Measurements from ENCODE around the gene EFCAB13.

The EFCAB13 gene

GRCh38 chr17:47298712-47299111, 25.0 kb upstream of the EFCAB13 start:
- H3K4me1 ChIP-seq (ENCODE audit: control insufficient read depth, insufficient read depth, low read length): no peaks in the 10 kb centered on the region
- H3K27me3 ChIP-seq (ENCODE audit: control insufficient read depth, insufficient read depth, low read length): no peaks in the 10 kb centered on the region
- no peak overlapping the region for H3K9ac ChIP-seq (ENCODE audit: low read length)
- H3K4me3 ChIP-seq (ENCODE audit: low read length): no peak overlapping the region
- H3K27ac ChIP-seq (ENCODE audit: low read depth, low read length): no peak overlapping the region
- peaks cover 10% of the 10 kb centered on the region for H3K36me3 ChIP-seq (ENCODE audit: control insufficient read depth, insufficient read depth, low read length)

GRCh38 chr17:47299239-47299910, 24.4 kb upstream of the EFCAB13 start:
- Histone ChIP-seq H3K4me3 (ENCODE audit: low read length) (no peak overlapping the region), H3K36me3 (ENCODE audit: control insufficient read depth, insufficient read depth, low read length) (peaks cover 10% of the 10 kb centered on the region), H3K27me3 (ENCODE audit: control insufficient read depth, insufficient read depth, low read length) (no peaks in the 10 kb centered on the region), H3K4me1 (ENCODE audit: control insufficient read depth, insufficient read depth, low read length) (no peaks in the 10 kb centered on the region), H3K9ac (ENCODE audit: low read length) (no peak overlapping the region), H3K27ac (ENCODE audit: low read depth, low read length) (no peak overlapping the region)

GRCh38 chr17:47300718-47301117, 23.0 kb upstream of the EFCAB13 start:
- Histone ChIP-seq H3K9ac (ENCODE audit: low read length) (no peak overlapping the region), H3K4me3 (ENCODE audit: low read length) (no peak overlapping the region), H3K27ac (ENCODE audit: low read depth, low read length) (no peak overlapping the region), H3K36me3 (ENCODE audit: control insufficient read depth, insufficient read depth, low read length) (peaks cover 10% of the 10 kb centered on the region), H3K27me3 (ENCODE audit: control insufficient read depth, insufficient read depth, low read length) (no peaks in the 10 kb centered on the region), H3K4me1 (ENCODE audit: control insufficient read depth, insufficient read depth, low read length) (peaks cover 4% of the 10 kb centered on the region)

GRCh38 chr17:47301161-47301560, 22.6 kb upstream of the EFCAB13 start:
- H3K27ac ChIP-seq (ENCODE audit: low read depth, low read length): no peak overlapping the region
- no peak overlapping the region for H3K9ac ChIP-seq (ENCODE audit: low read length)
- H3K4me3 ChIP-seq (ENCODE audit: low read length): no peak overlapping the region
- H3K36me3 ChIP-seq (ENCODE audit: control insufficient read depth, insufficient read depth, low read length): peaks cover 10% of the 10 kb centered on the region
- H3K4me1 ChIP-seq (ENCODE audit: control insufficient read depth, insufficient read depth, low read length): peaks cover 4% of the 10 kb centered on the region
- H3K27me3 ChIP-seq (ENCODE audit: control insufficient read depth, insufficient read depth, low read length): no peaks in the 10 kb centered on the region

GRCh38 chr17:47301831-47302230, 21.9 kb upstream of the EFCAB13 start:
- Histone ChIP-seq H3K27ac (ENCODE audit: low read depth, low read length) (no peak overlapping the region), H3K36me3 (ENCODE audit: control insufficient read depth, insufficient read depth, low read length) (peaks cover 10% of the 10 kb centered on the region), H3K4me1 (ENCODE audit: control insufficient read depth, insufficient read depth, low read length) (peaks cover 4% of the 10 kb centered on the region), H3K9ac (ENCODE audit: low read length) (no peak overlapping the region), H3K27me3 (ENCODE audit: control insufficient read depth, insufficient read depth, low read length) (no peaks in the 10 kb centered on the region), H3K4me3 (ENCODE audit: low read length) (no peak overlapping the region)

- Histone ChIP-seq H3K27ac (ENCODE audit: low read depth, low read length) (no peak overlapping the region), H3K9ac (ENCODE audit: low read length) (no peak overlapping the region), H3K4me3 (ENCODE audit: low read length) (no peak overlapping the region), H3K27me3 (ENCODE audit: control insufficient read depth, insufficient read depth, low read length) (no peaks in the 10 kb centered on the region), H3K36me3 (ENCODE audit: control insufficient read depth, insufficient read depth, low read length) (peaks cover 14% of the 10 kb centered on the region), H3K4me1 (ENCODE audit: control insufficient read depth, insufficient read depth, low read length) (peaks cover 4% of the 10 kb centered on the region)
Observed at GRCh38 chr17:47304186-47304585, 19.6 kb upstream of the EFCAB13 start.

- H3K36me3 ChIP-seq (ENCODE audit: control insufficient read depth, insufficient read depth, low read length): peaks cover 9% of the 10 kb centered on the region
- no peaks in the 10 kb centered on the region for H3K27me3 ChIP-seq (ENCODE audit: control insufficient read depth, insufficient read depth, low read length)
- H3K9ac ChIP-seq (ENCODE audit: low read length): no peak overlapping the region
- peaks cover 4% of the 10 kb centered on the region for H3K4me1 ChIP-seq (ENCODE audit: control insufficient read depth, insufficient read depth, low read length)
- H3K27ac ChIP-seq (ENCODE audit: low read depth, low read length): peak overlapping the region; percentile 2
- no peak overlapping the region for H3K4me3 ChIP-seq (ENCODE audit: low read length)
Observed at GRCh38 chr17:47305302-47305923, 18.3 kb upstream of the EFCAB13 start.

- H3K27ac ChIP-seq (ENCODE audit: low read depth, low read length): no peak overlapping the region
- peaks cover 7% of the 10 kb centered on the region for H3K4me1 ChIP-seq (ENCODE audit: control insufficient read depth, insufficient read depth, low read length)
- no peak overlapping the region for H3K4me3 ChIP-seq (ENCODE audit: low read length)
- H3K36me3 ChIP-seq (ENCODE audit: control insufficient read depth, insufficient read depth, low read length): peaks cover 4% of the 10 kb centered on the region
- H3K9ac ChIP-seq (ENCODE audit: low read length): no peak overlapping the region
- H3K27me3 ChIP-seq (ENCODE audit: control insufficient read depth, insufficient read depth, low read length): no peaks in the 10 kb centered on the region
Observed at GRCh38 chr17:47310186-47310733, 13.5 kb upstream of the EFCAB13 start.

- H3K4me1 ChIP-seq (ENCODE audit: control insufficient read depth, insufficient read depth, low read length): peaks cover 13% of the 10 kb centered on the region
- no peak overlapping the region for H3K4me3 ChIP-seq (ENCODE audit: low read length)
- H3K9ac ChIP-seq (ENCODE audit: low read length): no peak overlapping the region
- no peak overlapping the region for H3K27ac ChIP-seq (ENCODE audit: low read depth, low read length)
- H3K27me3 ChIP-seq (ENCODE audit: control insufficient read depth, insufficient read depth, low read length): no peaks in the 10 kb centered on the region
- H3K36me3 ChIP-seq (ENCODE audit: control insufficient read depth, insufficient read depth, low read length): peaks cover 4% of the 10 kb centered on the region
Observed at GRCh38 chr17:47311420-47311819, 12.3 kb upstream of the EFCAB13 start.

- H3K36me3 ChIP-seq (ENCODE audit: control insufficient read depth, insufficient read depth, low read length): no peaks in the 10 kb centered on the region
- peaks cover 13% of the 10 kb centered on the region for H3K4me1 ChIP-seq (ENCODE audit: control insufficient read depth, insufficient read depth, low read length)
- H3K4me3 ChIP-seq (ENCODE audit: low read length): no peak overlapping the region
- H3K27ac ChIP-seq (ENCODE audit: low read depth, low read length): peak overlapping the region; percentile 80
- no peak overlapping the region for H3K9ac ChIP-seq (ENCODE audit: low read length)
- no peaks in the 10 kb centered on the region for H3K27me3 ChIP-seq (ENCODE audit: control insufficient read depth, insufficient read depth, low read length)
Observed at GRCh38 chr17:47315451-47316266, 8.1 kb upstream of the EFCAB13 start.

- H3K36me3 ChIP-seq (ENCODE audit: control insufficient read depth, insufficient read depth, low read length): no peaks in the 10 kb centered on the region
- H3K4me1 ChIP-seq (ENCODE audit: control insufficient read depth, insufficient read depth, low read length): peaks cover 13% of the 10 kb centered on the region
- no peaks in the 10 kb centered on the region for H3K27me3 ChIP-seq (ENCODE audit: control insufficient read depth, insufficient read depth, low read length)
- no peak overlapping the region for H3K9ac ChIP-seq (ENCODE audit: low read length)
- no peak overlapping the region for H3K4me3 ChIP-seq (ENCODE audit: low read length)
- peak overlapping the region; percentile 60 for H3K27ac ChIP-seq (ENCODE audit: low read depth, low read length)
Observed at GRCh38 chr17:47316311-47316710, 7.4 kb upstream of the EFCAB13 start.

- H3K36me3 ChIP-seq (ENCODE audit: control insufficient read depth, insufficient read depth, low read length): no peaks in the 10 kb centered on the region
- H3K27ac ChIP-seq (ENCODE audit: low read depth, low read length): no peak overlapping the region
- no peak overlapping the region for H3K9ac ChIP-seq (ENCODE audit: low read length)
- no peaks in the 10 kb centered on the region for H3K27me3 ChIP-seq (ENCODE audit: control insufficient read depth, insufficient read depth, low read length)
- peaks cover 13% of the 10 kb centered on the region for H3K4me1 ChIP-seq (ENCODE audit: control insufficient read depth, insufficient read depth, low read length)
- no peak overlapping the region for H3K4me3 ChIP-seq (ENCODE audit: low read length)
Observed at GRCh38 chr17:47317119-47317518, 6.6 kb upstream of the EFCAB13 start.

All from rectal smooth muscle tissue (tissue), 1 donor.